ENCODE measurements around the gene TEX54.
A peak's percentile ranks its signal among the peaks of the same experiment; 100 is the strongest.
"Not testable (repeated sequence)": the region's sequence is repeated elsewhere in the genome, so short reads cannot be mapped to it uniquely, and the experiment has no call there.

The TEX54 gene

DNA sequence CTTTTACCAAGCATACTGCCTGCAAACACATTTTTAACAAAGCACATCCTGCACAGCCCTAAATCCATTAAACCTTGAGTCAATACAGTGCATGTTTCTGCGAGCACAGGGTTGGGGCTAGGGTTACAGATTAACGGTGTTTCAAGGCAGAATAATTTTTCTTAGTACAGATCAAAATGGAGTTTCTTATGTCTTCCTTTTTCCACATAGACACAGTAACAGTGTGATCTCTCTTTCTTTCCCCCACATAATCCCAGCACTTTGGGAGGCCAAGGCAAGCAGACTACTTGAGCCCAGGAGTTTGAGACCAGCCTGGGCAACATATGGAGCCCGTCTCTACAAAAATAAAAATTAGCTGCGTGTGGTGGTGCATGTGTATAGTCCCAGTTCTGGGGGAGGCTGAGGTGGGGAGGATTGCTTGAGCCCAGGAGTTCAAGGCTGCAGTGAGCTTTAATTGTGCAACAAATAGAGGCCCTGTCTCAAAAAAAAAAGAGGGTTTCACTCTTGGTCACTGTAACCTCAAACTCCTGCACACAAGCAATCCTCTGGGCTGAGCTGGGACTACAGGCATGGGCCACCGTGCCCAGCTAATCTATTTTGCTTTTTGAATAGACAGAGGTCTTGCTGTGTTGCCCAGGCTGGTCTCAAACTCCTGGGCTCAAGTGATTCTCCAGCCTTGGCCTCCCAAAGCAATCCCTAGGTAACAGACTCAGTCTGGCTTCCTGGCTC lies 28.4 kb upstream of the TEX54 start:
- no peak overlapping the region for H3K4me3 ChIP-seq (ENCODE audit: low read depth, low read length)
- in situ Hi-C loops (cut with HindIII; ENCODE audit: low sequenced_read_pairs): no loop called here
- DNase-seq (ENCODE audit: low read depth): no peak
- TF ChIP-seq, protein P1, sequence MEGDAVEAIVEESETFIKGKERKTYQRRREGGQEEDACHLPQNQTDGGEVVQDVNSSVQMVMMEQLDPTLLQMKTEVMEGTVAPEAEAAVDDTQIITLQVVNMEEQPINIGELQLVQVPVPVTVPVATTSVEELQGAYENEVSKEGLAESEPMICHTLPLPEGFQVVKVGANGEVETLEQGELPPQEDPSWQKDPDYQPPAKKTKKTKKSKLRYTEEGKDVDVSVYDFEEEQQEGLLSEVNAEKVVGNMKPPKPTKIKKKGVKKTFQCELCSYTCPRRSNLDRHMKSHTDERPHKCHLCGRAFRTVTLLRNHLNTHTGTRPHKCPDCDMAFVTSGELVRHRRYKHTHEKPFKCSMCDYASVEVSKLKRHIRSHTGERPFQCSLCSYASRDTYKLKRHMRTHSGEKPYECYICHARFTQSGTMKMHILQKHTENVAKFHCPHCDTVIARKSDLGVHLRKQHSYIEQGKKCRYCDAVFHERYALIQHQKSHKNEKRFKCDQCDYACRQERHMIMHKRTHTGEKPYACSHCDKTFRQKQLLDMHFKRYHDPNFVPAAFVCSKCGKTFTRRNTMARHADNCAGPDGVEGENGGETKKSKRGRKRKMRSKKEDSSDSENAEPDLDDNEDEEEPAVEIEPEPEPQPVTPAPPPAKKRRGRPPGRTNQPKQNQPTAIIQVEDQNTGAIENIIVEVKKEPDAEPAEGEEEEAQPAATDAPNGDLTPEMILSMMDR (IDR thresholded peaks at IDR 0.05; ENCODE audit: low read depth, low read length, missing control alignments): no peak

DNA sequence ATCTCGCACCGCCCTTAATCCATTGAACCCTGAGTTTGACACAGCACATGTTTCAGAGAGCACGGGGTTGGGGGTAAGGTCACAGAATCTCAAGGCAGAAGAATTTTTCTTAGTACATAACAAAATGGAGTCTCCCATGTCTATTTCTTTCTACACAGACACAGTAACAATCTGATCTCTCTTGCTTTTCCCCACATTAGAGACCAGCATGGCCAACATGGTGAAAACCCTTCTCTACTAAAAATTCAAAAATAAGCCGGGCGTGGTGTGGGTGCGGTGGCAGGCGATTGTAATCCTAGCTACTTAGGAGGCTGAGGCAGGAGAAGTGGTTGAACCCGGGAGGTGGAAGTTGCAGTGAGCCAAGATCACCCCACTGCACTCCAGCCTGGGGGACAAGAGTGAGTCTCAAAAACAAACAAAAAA lies 26.7 kb upstream of the TEX54 start:
- in situ Hi-C loops (cut with HindIII; ENCODE audit: low sequenced_read_pairs); H3K4me3 ChIP-seq (ENCODE audit: low read depth, low read length); DNase-seq (ENCODE audit: low read depth): not testable (repeated sequence)

DNA sequence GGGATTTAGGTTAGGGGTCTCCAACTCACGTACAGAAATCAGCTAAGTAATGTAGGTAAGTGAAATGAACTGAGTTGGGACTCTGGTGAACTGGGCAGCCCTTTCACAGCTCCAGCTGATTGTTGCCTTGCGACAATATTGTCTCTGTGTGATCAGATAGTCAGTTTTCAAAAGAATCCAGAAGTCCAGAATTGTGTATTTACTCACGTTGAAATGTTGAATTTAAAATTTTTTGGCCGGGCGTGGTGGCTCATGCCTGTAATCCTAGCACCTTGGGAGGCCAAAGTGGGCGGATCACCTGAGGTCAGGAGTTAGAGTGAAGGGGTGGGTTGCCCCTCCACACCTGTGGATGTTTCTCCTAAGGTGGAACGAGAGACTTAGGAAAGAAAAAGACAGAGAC lies 25.6 kb upstream of the TEX54 start:
- no peak overlapping the region for H3K4me3 ChIP-seq (ENCODE audit: low read depth, low read length)
- in situ Hi-C loops (cut with HindIII; ENCODE audit: low sequenced_read_pairs): no loop called here

DNA sequence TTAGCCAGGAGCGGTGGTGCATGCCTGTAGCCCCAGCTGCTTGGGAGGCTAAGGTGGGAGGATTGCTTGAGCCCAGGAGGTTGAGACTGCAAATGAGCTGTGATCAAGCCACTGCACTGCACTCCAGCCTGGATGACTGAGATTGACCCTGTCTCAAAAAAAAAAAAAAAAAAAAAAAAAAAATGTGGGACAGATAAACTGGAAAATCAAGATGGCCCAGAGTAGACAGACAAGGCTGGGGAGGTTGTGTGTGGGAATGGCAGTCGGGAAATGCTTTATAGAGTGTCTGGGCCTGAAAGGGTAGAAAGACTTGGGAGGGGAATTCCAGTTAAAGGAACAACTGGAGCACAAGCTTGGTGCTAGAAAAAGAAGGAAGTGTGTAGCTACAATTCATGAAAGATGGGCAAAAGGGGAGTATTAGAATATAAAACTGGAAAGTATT lies 24.9 kb upstream of the TEX54 start:
- H3K4me3 ChIP-seq (ENCODE audit: low read depth, low read length): peak overlapping the region; percentile 74
- TF ChIP-seq, protein P1 (IDR thresholded peaks at IDR 0.05; ENCODE audit: low read depth, low read length, missing control alignments): no peak
- in situ Hi-C loops (cut with HindIII; ENCODE audit: low sequenced_read_pairs): no loop called here
- no peak for DNase-seq (ENCODE audit: low read depth)

More for the DNA sequence above, 25.6 kb upstream of the TEX54 start:
- no peak for DNase-seq (ENCODE audit: low read depth)
- TF ChIP-seq, protein P1 (IDR thresholded peaks at IDR 0.05; ENCODE audit: low read depth, low read length, missing control alignments): no peak

DNA sequence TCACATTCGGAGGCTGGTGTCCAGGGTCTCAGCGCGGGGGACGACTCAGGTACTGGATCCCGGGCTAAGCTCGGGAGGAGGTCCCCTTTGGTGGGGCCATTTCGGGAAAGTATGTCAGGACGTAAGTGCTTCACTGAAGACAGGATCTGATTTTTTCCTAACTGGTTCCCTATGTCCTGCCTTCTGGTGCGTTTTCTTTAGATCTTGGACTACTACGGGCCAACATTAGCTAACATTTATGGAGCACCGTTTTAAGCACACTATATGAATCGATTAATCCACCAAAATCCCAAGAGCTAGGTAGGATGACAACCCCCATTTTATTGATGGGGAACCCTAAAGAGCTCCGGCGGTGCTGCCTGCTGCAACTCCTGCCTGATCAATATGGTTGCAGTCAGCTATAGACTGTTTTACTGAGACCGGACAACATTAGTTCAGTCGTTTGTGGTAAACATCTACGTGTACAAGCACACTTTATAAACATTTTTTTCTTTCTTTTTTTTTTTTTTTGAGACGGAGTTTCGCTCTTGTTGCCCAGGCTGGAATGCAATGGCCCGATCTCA lies 23.8 kb upstream of the TEX54 start:
- DNase-seq (ENCODE audit: low read depth): no peak
- TF ChIP-seq, protein P1 (IDR thresholded peaks at IDR 0.05; ENCODE audit: low read depth, low read length, missing control alignments): no peak
- H3K4me3 ChIP-seq (ENCODE audit: low read depth, low read length): peak overlapping the region; percentile 74
- in situ Hi-C loops (cut with HindIII; ENCODE audit: low sequenced_read_pairs): no loop called here

DNA sequence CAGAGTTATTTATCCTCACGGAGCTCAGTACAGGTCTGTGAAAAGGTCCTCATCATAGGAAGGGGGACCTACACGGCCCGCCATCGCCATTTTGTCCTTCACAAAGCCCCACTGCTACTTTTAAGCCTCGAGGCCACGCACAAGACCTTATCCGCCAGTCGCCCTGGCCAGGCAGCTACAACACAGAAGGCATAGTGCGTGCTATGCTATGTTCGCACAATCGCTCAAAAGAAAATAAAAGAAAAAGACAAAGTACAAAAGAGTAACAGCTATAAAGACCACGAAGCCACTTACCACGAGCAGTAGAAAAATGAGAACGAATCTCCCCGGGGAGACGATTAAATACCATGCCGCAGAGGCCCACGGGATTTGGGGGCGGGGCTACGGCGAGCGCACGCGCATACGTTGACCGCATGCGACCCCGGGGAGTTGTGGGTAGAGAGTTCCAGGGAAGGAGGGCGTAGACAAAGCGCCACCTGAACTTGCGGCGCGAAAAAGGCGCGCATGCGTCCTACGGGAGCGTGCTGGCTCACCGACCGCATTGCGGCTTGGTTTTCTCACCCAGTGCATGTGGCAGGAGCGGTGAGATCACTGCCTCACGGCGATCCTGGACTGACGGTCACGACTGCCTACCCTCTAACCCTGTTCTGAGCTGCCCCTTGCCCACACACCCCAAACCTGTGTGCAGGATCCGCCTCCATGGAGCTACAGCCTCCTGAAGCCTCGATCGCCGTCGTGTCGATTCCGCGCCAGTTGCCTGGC lies 23.1 kb upstream of the TEX54 start:
- TF ChIP-seq, protein P1 (IDR thresholded peaks at IDR 0.05; ENCODE audit: low read depth, low read length, missing control alignments): no peak
- peak; percentile 96 for DNase-seq (ENCODE audit: low read depth)
- H3K4me3 ChIP-seq (ENCODE audit: low read depth, low read length): peak overlapping the region; percentile 74
- in situ Hi-C loops (cut with HindIII; ENCODE audit: low sequenced_read_pairs): no loop called here

All from astrocyte of the cerebellum (primary cell).